ENCODE measurements around the gene APLN.

DNA sequence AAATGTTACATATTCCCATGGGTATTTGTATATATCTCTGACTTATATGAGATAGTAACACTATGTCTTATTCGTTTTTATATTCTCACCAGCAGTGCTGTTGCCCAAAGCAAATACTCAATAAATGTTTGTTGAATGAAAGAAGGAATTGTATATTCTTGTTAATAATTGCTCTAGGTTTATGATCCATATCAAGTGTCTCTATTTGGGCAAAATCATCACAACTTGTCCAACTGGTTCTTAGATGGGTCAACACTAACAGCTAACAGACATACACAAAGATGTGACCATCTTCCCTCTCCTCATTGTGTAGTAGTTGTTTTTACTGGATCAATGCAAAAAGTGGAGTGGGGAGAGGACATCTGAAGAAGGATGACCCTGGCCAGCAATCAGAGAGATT lies 6.6 kb upstream of the APLN start:
- no peak for TF ChIP-seq ZFP37 (CRISPR knock-in tag; IDR thresholded peaks at IDR 0.05; ENCODE audit: borderline replicate concordance)
- TF ChIP-seq ZNF24 (IDR thresholded peaks at IDR 0.05): no peak
- no peak for TF ChIP-seq ARNT2 (CRISPR knock-in tag; IDR thresholded peaks at IDR 0.05; ENCODE audit: low read depth)
- TF ChIP-seq, protein P1, sequence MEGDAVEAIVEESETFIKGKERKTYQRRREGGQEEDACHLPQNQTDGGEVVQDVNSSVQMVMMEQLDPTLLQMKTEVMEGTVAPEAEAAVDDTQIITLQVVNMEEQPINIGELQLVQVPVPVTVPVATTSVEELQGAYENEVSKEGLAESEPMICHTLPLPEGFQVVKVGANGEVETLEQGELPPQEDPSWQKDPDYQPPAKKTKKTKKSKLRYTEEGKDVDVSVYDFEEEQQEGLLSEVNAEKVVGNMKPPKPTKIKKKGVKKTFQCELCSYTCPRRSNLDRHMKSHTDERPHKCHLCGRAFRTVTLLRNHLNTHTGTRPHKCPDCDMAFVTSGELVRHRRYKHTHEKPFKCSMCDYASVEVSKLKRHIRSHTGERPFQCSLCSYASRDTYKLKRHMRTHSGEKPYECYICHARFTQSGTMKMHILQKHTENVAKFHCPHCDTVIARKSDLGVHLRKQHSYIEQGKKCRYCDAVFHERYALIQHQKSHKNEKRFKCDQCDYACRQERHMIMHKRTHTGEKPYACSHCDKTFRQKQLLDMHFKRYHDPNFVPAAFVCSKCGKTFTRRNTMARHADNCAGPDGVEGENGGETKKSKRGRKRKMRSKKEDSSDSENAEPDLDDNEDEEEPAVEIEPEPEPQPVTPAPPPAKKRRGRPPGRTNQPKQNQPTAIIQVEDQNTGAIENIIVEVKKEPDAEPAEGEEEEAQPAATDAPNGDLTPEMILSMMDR (CRISPR knock-in tag; IDR thresholded peaks at IDR 0.05): no peak
- no peak for TF ChIP-seq CEBPG (CRISPR knock-in tag; IDR thresholded peaks at IDR 0.05)
- TF ChIP-seq, protein P2, sequence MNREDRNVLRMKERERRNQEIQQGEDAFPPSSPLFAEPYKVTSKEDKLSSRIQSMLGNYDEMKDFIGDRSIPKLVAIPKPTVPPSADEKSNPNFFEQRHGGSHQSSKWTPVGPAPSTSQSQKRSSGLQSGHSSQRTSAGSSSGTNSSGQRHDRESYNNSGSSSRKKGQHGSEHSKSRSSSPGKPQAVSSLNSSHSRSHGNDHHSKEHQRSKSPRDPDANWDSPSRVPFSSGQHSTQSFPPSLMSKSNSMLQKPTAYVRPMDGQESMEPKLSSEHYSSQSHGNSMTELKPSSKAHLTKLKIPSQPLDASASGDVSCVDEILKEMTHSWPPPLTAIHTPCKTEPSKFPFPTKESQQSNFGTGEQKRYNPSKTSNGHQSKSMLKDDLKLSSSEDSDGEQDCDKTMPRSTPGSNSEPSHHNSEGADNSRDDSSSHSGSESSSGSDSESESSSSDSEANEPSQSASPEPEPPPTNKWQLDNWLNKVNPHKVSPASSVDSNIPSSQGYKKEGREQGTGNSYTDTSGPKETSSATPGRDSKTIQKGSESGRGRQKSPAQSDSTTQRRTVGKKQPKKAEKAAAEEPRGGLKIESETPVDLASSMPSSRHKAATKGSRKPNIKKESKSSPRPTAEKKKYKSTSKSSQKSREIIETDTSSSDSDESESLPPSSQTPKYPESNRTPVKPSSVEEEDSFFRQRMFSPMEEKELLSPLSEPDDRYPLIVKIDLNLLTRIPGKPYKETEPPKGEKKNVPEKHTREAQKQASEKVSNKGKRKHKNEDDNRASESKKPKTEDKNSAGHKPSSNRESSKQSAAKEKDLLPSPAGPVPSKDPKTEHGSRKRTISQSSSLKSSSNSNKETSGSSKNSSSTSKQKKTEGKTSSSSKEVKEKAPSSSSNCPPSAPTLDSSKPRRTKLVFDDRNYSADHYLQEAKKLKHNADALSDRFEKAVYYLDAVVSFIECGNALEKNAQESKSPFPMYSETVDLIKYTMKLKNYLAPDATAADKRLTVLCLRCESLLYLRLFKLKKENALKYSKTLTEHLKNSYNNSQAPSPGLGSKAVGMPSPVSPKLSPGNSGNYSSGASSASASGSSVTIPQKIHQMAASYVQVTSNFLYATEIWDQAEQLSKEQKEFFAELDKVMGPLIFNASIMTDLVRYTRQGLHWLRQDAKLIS (CRISPR knock-in tag; IDR thresholded peaks at IDR 0.05): no peak
- no peak for TF ChIP-seq ZNF10 (CRISPR knock-in tag; IDR thresholded peaks at IDR 0.05; ENCODE audit: borderline replicate concordance, low read depth)
- TF ChIP-seq PHF8 (CRISPR knock-in tag; IDR thresholded peaks at IDR 0.05): no peak
- no peak for TF ChIP-seq ZNF225 (CRISPR knock-in tag; IDR thresholded peaks at IDR 0.05)
- no peak for TF ChIP-seq JUND (CRISPR knock-in tag; IDR thresholded peaks at IDR 0.05)
- no peak for TF ChIP-seq ZNF121 (CRISPR knock-in tag; IDR thresholded peaks at IDR 0.05)
